Activated T-cell treated with anti-CD3 and anti-CD28 coated beads, Interleukin-2, amount 50 U/mL, for 72 hours (primary cell): ENCODE results near the gene CHRNA1. TPM values are rescaled to one million over a fixed set of nuclear protein-coding genes. Genes with fewer than 3 reads are reported as not detected.

Experiments
- ATAC-seq, 2 donors: fragments of 150-1000 bp; cut with Tn5 transposase; replicated peaks in 1 of 2; 2 replicates each; pipeline ENCODE4 v1.10.0; 2021; ENCODE audit warnings: moderate library complexity in 2 of 2, mild to moderate bottlenecking in 1 of 2
- DNase-seq, 2 donors: peaks; one replicate each; pipeline ENCODE4 v3.0.0; 2021 to 2022; ENCODE audit warnings: mixed read lengths in 1 of 2
- H3K27ac Mint-ChIP-seq: one replicate; pipeline ENCODE4 v1.8.0; 2022; ENCODE audit warnings: mild to moderate bottlenecking, moderate library complexity, mixed read lengths
- H3K27me3 Mint-ChIP-seq: one replicate; pipeline ENCODE4 v1.8.0; 2022; ENCODE audit warnings: low read depth, mixed read lengths
- H3K36me3 Mint-ChIP-seq, 2 donors: one replicate each; pipeline ENCODE4 v1.8.0; 2022; ENCODE audit warnings: mixed read lengths in 2 of 2, mild to moderate bottlenecking in 1 of 2; ENCODE audit not compliant: insufficient read depth in 2 of 2
- H3K4me1 Mint-ChIP-seq: one replicate; pipeline ENCODE4 v1.8.0; 2022; ENCODE audit warnings: low read depth, mixed read lengths
- H3K4me3 Mint-ChIP-seq, 2 donors: one replicate each; pipeline ENCODE4 v1.8.0; 2022; ENCODE audit warnings: mild to moderate bottlenecking in 2 of 2, mixed read lengths in 2 of 2, moderate library complexity in 2 of 2
- H3K9me3 Mint-ChIP-seq, 2 donors: one replicate each; pipeline ENCODE4 v1.8.0; 2022; ENCODE audit warnings: mixed read lengths in 2 of 2
- total RNA-seq, 2 donors: library from RNA; stranded (reverse); gene quantifications; one replicate each; pipeline ENCODE4 v1.2.3, GENCODE V29; 2022

CHRNA1 gene
- total RNA-seq, 2 donors from 2014 or later: not detected

DNA sequence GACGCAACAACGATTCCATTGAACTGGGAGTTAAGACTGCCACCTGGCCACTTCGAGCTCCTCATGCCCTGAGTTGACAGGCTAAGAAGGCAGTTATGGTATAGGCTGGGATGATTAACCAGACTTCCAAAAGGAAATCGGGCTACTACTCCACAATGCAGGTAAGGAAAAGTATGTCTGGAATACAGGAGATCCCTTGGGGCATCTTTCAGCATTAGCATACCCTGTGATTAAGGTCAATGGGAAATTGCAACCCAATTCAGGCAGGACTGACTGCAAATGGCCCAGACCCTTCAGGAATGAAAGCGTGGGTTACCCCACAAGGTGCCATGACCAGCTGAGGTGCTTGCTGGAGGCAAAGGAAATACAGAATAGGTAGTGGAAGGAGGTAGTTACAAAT, 19.1 kb downstream of the CHRNA1 start:
- H3K9me3 Mint-ChIP-seq: no peaks in the 10 kb centered on the region
- H3K27ac Mint-ChIP-seq: no peak overlapping the region
- H3K36me3 Mint-ChIP-seq: no peaks in the 10 kb centered on the region
- H3K4me3 Mint-ChIP-seq: no peak overlapping the region
- peaks cover 20% of the 10 kb centered on the region for H3K27me3 Mint-ChIP-seq
- DNase-seq: no peak
- no peak for ATAC-seq
- H3K4me1 Mint-ChIP-seq: peaks cover 14% of the 10 kb centered on the region

DNA sequence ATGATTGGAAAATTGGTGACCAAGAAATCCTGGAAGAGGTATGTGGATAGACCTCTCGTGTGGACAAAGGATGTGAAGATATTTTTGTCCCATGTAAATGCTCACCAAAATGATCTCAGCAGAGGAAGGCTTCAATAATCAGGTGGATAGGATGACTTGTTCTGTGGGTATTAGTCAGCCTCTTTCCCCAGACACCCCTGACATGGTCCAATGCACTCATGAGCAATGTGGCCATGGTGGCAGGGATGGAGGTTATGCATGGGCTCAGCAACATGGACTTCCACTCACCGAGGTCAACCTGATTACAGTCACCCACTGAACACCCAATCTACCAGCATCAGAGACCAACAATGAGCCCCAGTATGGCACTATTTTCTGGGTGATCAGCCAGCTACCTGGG, 20.2 kb downstream of the CHRNA1 start:
- ATAC-seq: no peak
- Mint-ChIP-seq H3K27me3 (peaks cover 25% of the 10 kb centered on the region), H3K4me3 (no peak overlapping the region), H3K4me1 (peaks cover 3% of the 10 kb centered on the region), H3K27ac (no peak overlapping the region), H3K9me3 (no peaks in the 10 kb centered on the region), H3K36me3 (no peaks in the 10 kb centered on the region)
- DNase-seq: no peak

DNA sequence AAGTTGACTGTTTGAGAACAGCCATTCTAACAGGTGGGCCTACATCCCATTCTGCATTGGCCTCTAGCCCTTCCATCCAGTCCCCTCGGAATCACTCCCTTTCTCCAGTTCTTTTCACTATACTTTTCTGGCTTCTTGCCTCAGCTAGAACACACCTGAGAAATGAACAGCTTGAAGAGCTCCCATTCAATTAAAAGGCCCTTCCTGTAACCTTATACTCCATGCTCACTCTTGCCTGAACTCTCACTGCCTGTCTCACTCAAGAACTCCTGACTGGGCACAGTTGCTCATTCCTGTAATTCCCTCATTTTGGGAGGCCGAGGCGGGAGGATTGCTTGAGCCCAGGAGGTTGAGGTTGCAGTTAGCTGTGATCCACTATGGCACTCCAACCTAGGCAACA, 23.6 kb downstream of the CHRNA1 start:
- no peaks in the 10 kb centered on the region for H3K9me3 Mint-ChIP-seq
- H3K27me3 Mint-ChIP-seq: peaks cover 18% of the 10 kb centered on the region
- H3K4me3 Mint-ChIP-seq: no peak overlapping the region
- no peak overlapping the region for H3K27ac Mint-ChIP-seq
- H3K4me1 Mint-ChIP-seq: no peaks in the 10 kb centered on the region
- ATAC-seq: no peak
- DNase-seq: no peak
- no peaks in the 10 kb centered on the region for H3K36me3 Mint-ChIP-seq

DNA sequence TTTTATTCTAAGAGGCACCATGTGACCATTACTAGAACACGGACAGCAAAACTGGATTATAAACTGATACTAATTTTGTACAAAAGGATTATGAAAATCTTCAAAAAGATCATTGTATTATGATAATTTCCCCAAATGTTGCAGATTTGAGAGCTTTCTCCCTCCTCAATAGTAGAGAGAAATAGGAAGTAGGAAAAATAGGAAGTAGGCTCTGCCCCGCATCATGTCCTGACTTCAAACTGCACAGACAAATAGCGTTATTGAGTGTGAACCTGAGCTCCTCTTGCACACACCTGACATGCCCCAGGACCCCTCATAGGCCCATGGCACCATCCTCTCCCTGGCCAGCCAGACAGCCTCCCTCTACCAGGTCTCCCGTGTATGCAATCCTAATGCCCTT, 25.4 kb downstream of the CHRNA1 start:
- H3K27ac Mint-ChIP-seq: no peak overlapping the region
- DNase-seq (no peak), ATAC-seq (no peak)
- no peaks in the 10 kb centered on the region for H3K9me3 Mint-ChIP-seq
- H3K36me3 Mint-ChIP-seq: no peaks in the 10 kb centered on the region
- H3K27me3 Mint-ChIP-seq: peaks cover 12% of the 10 kb centered on the region
- no peak overlapping the region for H3K4me3 Mint-ChIP-seq
- no peaks in the 10 kb centered on the region for H3K4me1 Mint-ChIP-seq

DNA sequence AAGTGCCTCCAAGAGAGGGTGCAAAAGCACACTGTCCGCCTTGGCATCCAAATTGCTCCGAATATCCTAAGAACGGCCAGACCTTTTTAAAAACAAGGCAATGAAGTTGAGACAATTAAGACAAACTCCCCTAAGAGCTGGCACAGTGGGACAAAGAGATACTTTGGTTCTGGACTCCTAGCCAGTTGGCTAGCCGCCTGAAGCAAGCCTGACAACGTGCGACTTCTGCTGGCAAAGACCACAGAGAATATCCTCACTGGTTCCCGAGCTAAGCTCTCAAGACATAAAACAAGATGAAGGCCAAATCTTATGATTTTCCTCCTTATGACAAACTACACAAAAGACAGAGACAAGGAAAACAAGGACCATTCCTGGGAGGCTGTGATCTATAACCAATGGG, 32.7 kb downstream of the CHRNA1 start:
- H3K27ac Mint-ChIP-seq: no peak overlapping the region
- no peak overlapping the region for H3K4me3 Mint-ChIP-seq
- no peaks in the 10 kb centered on the region for H3K36me3 Mint-ChIP-seq
- peaks cover 15% of the 10 kb centered on the region for H3K4me1 Mint-ChIP-seq
- no peaks in the 10 kb centered on the region for H3K9me3 Mint-ChIP-seq
- ATAC-seq (no peak), DNase-seq (no peak)
- H3K27me3 Mint-ChIP-seq: peaks cover 21% of the 10 kb centered on the region

DNA sequence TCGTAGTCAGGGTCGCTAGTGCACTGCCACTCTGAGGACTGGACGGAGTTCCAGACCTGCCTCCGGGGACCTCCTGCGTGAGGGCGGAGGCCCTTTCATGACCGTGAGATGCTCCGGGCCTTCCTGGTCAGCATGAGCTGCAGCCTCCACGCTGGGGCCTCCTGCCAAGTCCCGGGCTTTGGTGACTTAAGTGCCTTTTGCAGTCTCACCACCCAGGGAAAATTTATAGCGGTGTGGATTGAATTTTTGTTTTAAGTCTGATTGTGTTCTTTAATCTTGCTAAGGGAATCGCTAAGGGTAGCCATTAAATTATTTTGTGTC, 33.6 kb downstream of the CHRNA1 start:
- H3K4me3 Mint-ChIP-seq: peak overlapping the region; percentile 88 to 91
- no peaks in the 10 kb centered on the region for H3K9me3 Mint-ChIP-seq
- ATAC-seq (no peak), DNase-seq (no peak)
- peaks cover 21% of the 10 kb centered on the region for H3K27me3 Mint-ChIP-seq
- H3K4me1 Mint-ChIP-seq: peaks cover 15% of the 10 kb centered on the region
- no peak overlapping the region for H3K27ac Mint-ChIP-seq
- no peaks in the 10 kb centered on the region for H3K36me3 Mint-ChIP-seq

DNA sequence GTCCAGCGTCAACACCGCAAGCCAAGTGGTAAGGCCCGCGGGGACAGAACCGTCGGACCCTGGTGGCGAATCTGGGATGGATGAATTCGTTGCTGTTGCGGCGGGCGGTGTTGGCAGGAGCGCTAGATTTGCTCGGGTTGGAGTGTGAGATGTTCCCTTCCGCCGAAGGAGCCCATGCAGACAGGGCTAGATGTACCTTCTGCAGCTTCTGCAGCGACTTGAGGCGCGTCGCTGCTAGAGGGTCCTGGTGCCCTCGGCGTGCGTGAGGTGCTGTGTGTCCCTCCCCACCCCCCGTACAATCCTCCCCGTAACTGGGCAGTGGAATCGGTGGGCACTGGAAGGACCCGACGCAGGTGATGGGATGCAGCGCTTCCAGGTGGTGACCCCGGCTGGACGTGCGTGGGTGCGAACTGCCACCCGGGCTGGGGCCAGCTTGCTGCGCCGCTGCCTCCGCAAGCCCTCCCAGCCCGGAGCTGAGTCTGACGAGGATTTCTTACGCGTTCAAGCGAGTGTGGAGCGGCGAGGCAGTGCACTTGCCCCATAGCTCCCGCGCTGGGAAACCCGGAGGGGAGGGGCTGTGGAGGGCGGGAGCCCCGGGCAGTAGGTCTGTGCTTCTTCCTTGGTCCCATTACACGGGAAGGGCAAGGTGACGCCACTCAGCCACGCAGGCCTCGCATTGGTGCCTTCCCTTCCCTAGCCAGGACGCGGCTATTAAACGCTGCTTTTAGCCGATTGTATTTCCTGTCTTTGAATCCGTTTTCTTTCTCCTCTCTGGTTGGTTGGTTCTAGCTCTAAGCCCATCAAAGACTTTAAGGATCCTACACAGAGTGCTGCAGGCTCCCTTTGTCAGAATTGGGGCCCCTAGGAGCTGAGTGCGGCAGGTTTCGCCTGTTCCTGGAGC, 34.2 kb downstream of the CHRNA1 start:
- Mint-ChIP-seq H3K27me3 (peaks cover 21% of the 10 kb centered on the region), H3K9me3 (no peaks in the 10 kb centered on the region), H3K36me3 (no peaks in the 10 kb centered on the region), H3K4me1 (peaks cover 15% of the 10 kb centered on the region), H3K27ac (no peak overlapping the region), H3K4me3 (peak overlapping the region; percentile 88 to 91)
- DNase-seq: peak; percentile 44 to 54
- peak; percentile 84 for ATAC-seq

DNA sequence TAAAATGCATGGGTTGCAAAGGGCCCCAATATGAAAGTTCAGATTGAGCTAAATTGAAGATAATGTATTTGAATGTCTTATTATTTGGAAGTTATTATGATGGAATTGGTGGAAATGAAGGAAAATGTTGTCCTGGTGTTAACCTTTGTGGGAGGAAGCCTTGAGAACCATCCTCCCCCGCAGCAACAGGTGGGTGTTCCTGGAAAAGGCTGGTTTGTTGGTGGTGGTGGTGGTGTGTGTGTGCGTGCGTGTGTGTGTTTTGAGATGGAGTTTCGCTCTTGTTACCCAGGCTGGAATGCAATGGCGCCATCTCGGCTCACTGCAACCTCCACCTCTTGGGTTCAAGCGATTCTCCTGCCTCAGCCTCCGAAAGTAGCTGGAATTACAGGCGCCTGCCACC, 36.2 kb downstream of the CHRNA1 start:
- ATAC-seq (no peak), DNase-seq (no peak)
- Mint-ChIP-seq H3K36me3 (peaks cover 0 to 1% of the 10 kb centered on the region in 2 donors), H3K4me3 (peak overlapping the region in 1 of 2 donors; percentile 13), H3K4me1 (peaks cover 15% of the 10 kb centered on the region), H3K9me3 (no peaks in the 10 kb centered on the region), H3K27me3 (peaks cover 21% of the 10 kb centered on the region), H3K27ac (no peak overlapping the region)

DNA sequence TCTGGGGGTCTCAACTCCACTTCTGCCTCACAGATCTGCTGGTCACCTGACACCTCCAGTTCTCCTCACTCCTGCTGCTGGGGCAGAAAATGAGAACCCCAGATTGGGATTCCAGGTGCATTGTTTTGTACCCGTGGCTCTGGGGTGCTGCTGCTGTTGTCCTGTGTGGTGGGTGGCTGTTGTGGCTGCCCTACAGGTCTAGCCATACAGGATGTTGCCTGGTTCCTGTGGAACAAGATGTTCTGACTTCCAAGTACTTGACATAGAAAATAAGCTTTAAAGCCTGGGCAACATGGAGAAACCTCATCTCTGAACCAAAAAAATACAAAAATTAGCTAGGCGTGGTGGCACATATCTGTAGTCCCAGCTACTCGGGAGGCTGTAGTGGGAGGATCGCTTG, 38.1 kb downstream of the CHRNA1 start:
- DNase-seq (no peak), ATAC-seq (no peak)
- Mint-ChIP-seq H3K4me3 (no peak overlapping the region), H3K27ac (no peak overlapping the region), H3K27me3 (peaks cover 13% of the 10 kb centered on the region), H3K9me3 (no peaks in the 10 kb centered on the region), H3K4me1 (peaks cover 15% of the 10 kb centered on the region), H3K36me3 (peaks cover 0 to 1% of the 10 kb centered on the region in 2 donors)

DNA sequence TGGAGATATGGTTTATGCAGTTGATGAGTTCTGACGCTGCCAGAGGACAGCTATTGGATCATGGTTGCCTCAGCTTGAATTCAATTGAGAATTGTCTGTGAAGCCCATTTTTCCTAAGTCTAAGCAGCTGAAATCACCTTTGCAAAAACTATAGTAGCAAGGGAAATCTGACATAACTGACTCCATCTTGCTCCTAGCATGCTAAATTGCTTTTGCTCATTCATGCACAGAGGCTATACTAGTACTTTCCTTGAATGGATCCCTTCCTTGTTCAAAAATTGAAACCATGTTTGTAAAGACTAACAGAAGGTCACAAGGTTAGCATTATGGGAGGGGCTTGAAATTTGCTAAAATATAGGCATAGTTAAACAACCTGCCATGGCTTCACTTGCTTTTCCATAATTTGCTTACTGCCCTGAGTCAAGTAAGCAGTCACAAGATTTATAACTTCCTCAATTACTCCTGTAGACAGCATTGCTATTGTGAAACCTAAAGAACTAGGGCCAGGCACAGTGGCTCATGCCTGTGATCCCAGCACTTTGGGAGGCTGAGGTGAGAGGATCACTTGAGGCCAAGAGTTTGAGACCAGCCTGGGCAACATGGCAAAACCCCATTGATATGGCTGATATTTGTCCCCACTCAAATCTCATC, 41.2 kb downstream of the CHRNA1 start:
- H3K4me3 Mint-ChIP-seq: no peak overlapping the region
- DNase-seq (no peak), ATAC-seq (no peak)
- H3K9me3 Mint-ChIP-seq: no peaks in the 10 kb centered on the region
- H3K27me3 Mint-ChIP-seq: peaks cover 2% of the 10 kb centered on the region
- peaks cover 0 to 1% of the 10 kb centered on the region in 2 donors for H3K36me3 Mint-ChIP-seq
- peaks cover 12% of the 10 kb centered on the region for H3K4me1 Mint-ChIP-seq
- H3K27ac Mint-ChIP-seq: no peak overlapping the region

DNA sequence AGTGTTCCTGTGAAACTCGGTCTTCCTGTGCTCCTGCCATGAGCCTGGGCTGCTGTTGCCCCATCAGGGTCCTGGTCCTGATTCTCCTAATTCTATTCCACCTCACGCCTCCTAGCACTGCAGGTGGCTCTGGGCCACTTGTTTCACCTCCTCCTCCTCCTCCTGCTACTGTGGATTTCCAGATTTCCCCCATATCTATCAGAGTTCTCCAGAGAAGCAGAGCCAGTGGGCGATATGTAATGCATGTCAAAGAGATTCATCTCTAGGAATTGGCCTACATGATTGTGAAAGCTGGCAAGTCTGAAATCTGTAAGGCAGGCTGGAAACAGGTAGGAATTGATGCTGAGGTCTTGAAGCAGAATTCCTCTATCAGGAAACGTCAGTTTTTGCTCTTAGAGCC, 45.3 kb downstream of the CHRNA1 start:
- ATAC-seq: no peak
- Mint-ChIP-seq H3K4me3 (peak overlapping the region in 1 of 2 donors; percentile 2), H3K27ac (no peak overlapping the region), H3K36me3 (no peaks in the 10 kb centered on the region), H3K9me3 (no peaks in the 10 kb centered on the region), H3K4me1 (peaks cover 40% of the 10 kb centered on the region), H3K27me3 (no peaks in the 10 kb centered on the region)
- DNase-seq: no peak

DNA sequence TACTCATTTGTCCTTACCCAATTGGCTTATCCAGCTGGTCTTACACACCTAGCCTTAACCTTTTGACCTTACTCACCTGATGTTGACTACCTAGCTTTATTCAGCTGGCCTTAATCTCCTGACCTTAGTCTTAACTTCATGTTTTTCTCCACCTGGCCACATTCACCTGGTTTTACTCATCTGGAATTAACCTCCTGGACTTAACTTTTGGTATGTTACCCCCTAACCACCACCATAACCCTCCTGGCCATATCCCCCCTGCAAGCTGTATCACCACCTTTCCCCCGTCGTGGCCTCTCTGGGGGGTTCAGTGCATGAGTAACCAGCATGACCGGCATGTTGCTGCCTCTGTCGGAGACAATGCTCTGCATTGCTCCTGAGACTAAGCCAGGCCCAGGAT, 45.7 kb downstream of the CHRNA1 start:
- ATAC-seq (no peak), DNase-seq (no peak)
- H3K4me1 Mint-ChIP-seq: peaks cover 40% of the 10 kb centered on the region
- H3K27me3 Mint-ChIP-seq: no peaks in the 10 kb centered on the region
- no peaks in the 10 kb centered on the region for H3K36me3 Mint-ChIP-seq
- no peaks in the 10 kb centered on the region for H3K9me3 Mint-ChIP-seq
- H3K4me3 Mint-ChIP-seq: peak overlapping the region in 1 of 2 donors; percentile 2
- no peak overlapping the region for H3K27ac Mint-ChIP-seq

DNA sequence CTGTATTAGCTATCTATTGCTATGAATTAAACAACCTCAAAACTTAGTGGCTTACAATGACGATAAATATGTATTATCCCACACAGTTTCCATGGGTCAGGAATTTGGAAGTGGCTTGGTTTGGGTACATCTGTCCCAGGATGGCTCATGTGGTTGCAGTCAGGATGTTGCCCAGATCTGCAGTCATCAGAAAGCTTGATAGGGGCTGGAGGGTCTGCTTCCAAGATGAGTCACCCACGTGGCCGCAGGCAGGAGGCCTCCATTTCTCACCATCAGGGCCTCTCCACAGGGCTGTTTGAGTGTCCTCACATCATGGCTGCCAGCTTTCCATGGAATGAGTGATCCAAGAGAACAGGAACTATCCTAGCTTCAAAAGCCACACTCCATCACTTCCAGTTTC, 46.4 kb downstream of the CHRNA1 start:
- Mint-ChIP-seq H3K27ac (peak overlapping the region; percentile 7), H3K27me3 (no peaks in the 10 kb centered on the region), H3K4me3 (peak overlapping the region in 1 of 2 donors; percentile 67), H3K9me3 (no peaks in the 10 kb centered on the region), H3K4me1 (peaks cover 40% of the 10 kb centered on the region), H3K36me3 (no peaks in the 10 kb centered on the region)
- DNase-seq (no peak), ATAC-seq (no peak)
